Measurements from ENCODE around the gene TMCO1. TPM values are rescaled to one million over a fixed set of nuclear protein-coding genes. Genes with fewer than 3 reads are reported as not detected.
"Not testable (repeated sequence)": the region's sequence is repeated elsewhere in the genome, so short reads cannot be mapped to it uniquely, and the experiment has no call there.

Gene TMCO1
- total RNA-seq, 6 donors from 2014 or later = 10.5 to 82.4 (median 55.8) TPM

- no peaks in the 10 kb centered on the region for H3K9me3 ChIP-seq
- no peak overlapping the region for H3K27ac ChIP-seq
- DNase-seq = no peak
- H3K36me3 ChIP-seq = no peaks in the 10 kb centered on the region
- no peaks in the 10 kb centered on the region for H3K27me3 ChIP-seq
- TF ChIP-seq CTCF (IDR thresholded peaks at IDR 0.05) (no peak), EP300 (IDR thresholded peaks at IDR 0.05) (no peak), POLR2A (IDR thresholded peaks at IDR 0.05) (no peak), POLR2AphosphoS5 (IDR thresholded peaks at IDR 0.05) (no peak)
- H3K4me1 ChIP-seq = no peaks in the 10 kb centered on the region
- no peak for ATAC-seq (ENCODE audit: low FRiP score in 2 of 2)
- H3K4me3 ChIP-seq = no peak overlapping the region
Measured at GRCh38 chr1:165807613-165808012, 38.9 kb upstream of the TMCO1 start.

GRCh38 chr1:165804513-165804912 lies 35.8 kb upstream of the TMCO1 start:
- DNase-seq; H3K27ac ChIP-seq; H3K36me3 ChIP-seq; H3K4me3 ChIP-seq; ATAC-seq (ENCODE audit: low FRiP score in 2 of 2); H3K4me1 ChIP-seq; H3K9me3 ChIP-seq; H3K27me3 ChIP-seq: not testable (repeated sequence)
- 86 to 95% methylated on average over 1 of the region's 1 CpG for WGBS, 2 donors

- Histone ChIP-seq H3K27ac (no peak overlapping the region), H3K27me3 (no peaks in the 10 kb centered on the region), H3K9me3 (peaks cover 0 to 6% (median 0%) of the 10 kb centered on the region in 4 donors), H3K36me3 (no peaks in the 10 kb centered on the region), H3K4me3 (no peak overlapping the region), H3K4me1 (no peaks in the 10 kb centered on the region)
- TF ChIP-seq EP300 (IDR thresholded peaks at IDR 0.05) (no peak), POLR2AphosphoS5 (IDR thresholded peaks at IDR 0.05) (no peak), POLR2A (IDR thresholded peaks at IDR 0.05) (no peak), CTCF (IDR thresholded peaks at IDR 0.05) (no peak)
- DNase-seq (no peak), ATAC-seq (ENCODE audit: low FRiP score in 2 of 2) (no peak)
Measured at GRCh38 chr1:165799387-165799786, 30.7 kb upstream of the TMCO1 start.

- H3K36me3 ChIP-seq = no peaks in the 10 kb centered on the region
- H3K27ac ChIP-seq = no peak overlapping the region
- H3K4me1 ChIP-seq = no peaks in the 10 kb centered on the region
- no peak for TF ChIP-seq CTCF (IDR thresholded peaks at IDR 0.05)
- no peak for TF ChIP-seq POLR2A (IDR thresholded peaks at IDR 0.05)
- no peak for TF ChIP-seq EP300 (IDR thresholded peaks at IDR 0.05)
- no peak for TF ChIP-seq POLR2AphosphoS5 (IDR thresholded peaks at IDR 0.05)
- H3K4me3 ChIP-seq = no peak overlapping the region
- peaks cover 0 to 6% (median 0%) of the 10 kb centered on the region in 4 donors for H3K9me3 ChIP-seq
- no peaks in the 10 kb centered on the region for H3K27me3 ChIP-seq
- no peak for ATAC-seq (ENCODE audit: low FRiP score in 2 of 2)
- no peak for DNase-seq
- WGBS, 2 donors = 64 to 86% methylated on average over 2 of the region's 2 CpGs
Measured at GRCh38 chr1:165795894-165796293, 27.2 kb upstream of the TMCO1 start.

- H3K4me1 ChIP-seq = no peaks in the 10 kb centered on the region
- H3K27me3 ChIP-seq = no peaks in the 10 kb centered on the region
- H3K4me3 ChIP-seq = no peak overlapping the region
- DNase-seq = no peak
- H3K9me3 ChIP-seq = no peaks in the 10 kb centered on the region
- TF ChIP-seq POLR2AphosphoS5 (IDR thresholded peaks at IDR 0.05) = no peak
- TF ChIP-seq POLR2A (IDR thresholded peaks at IDR 0.05) = no peak
- TF ChIP-seq CTCF (IDR thresholded peaks at IDR 0.05) = no peak
- TF ChIP-seq EP300 (IDR thresholded peaks at IDR 0.05) = no peak
- H3K27ac ChIP-seq = no peak overlapping the region
- H3K36me3 ChIP-seq = no peaks in the 10 kb centered on the region
- 58 to 71% methylated on average over 2 of the region's 2 CpGs for WGBS, 2 donors
- ATAC-seq (ENCODE audit: low FRiP score in 2 of 2) = no peak
Measured at GRCh38 chr1:165793951-165794350, 25.3 kb upstream of the TMCO1 start.

Data from upper lobe of left lung (tissue), 6 donors.